Stimulated activated CD8-positive, alpha-beta memory T cell treated with anti-CD3 and anti-CD28 coated beads, Interleukin-15, amount 100 ng/mL, for 1 hour (primary cell): ENCODE measurements around the gene NTSR1.

ENCODE experiments used
- DNase-seq: peaks from one replicate; pipeline ENCODE4 v3.0.0-alpha.2; 2020; ENCODE audit warnings: low read depth

The NTSR1 gene

GRCh38 chr20:62740286-62741141 is 31.9 kb downstream of the NTSR1 start:
- DNase-seq, result peak; percentile 57

DNA sequence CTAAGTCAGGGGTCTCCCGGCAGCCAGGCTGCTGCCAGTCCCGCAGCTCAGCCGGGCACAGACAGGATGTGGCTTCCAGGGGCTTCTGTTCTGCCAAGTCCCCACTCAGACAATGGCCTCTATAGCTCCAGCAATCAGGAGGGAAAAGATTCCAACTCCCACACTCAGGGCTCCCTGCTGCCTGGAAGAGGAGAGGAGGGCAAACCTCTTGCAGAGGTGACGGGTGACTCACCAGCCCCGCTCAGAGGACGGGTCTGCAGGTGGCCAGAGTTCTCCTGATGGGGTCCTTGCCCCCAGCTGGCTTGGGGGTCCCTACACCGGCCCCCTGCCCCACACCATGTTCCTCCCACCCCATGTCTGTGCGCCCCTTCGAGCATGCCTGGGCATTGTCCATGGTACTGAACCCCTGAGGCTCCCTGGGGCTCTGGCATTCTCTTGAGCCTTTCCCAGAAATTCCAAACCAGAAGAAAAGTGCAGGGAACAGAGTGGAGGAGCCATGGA is 32.6 kb downstream of the NTSR1 start:
- DNase-seq, result no peak

GRCh38 chr20:62741701-62742491 is 33.3 kb downstream of the NTSR1 start:
- DNase-seq, result no peak

DNA sequence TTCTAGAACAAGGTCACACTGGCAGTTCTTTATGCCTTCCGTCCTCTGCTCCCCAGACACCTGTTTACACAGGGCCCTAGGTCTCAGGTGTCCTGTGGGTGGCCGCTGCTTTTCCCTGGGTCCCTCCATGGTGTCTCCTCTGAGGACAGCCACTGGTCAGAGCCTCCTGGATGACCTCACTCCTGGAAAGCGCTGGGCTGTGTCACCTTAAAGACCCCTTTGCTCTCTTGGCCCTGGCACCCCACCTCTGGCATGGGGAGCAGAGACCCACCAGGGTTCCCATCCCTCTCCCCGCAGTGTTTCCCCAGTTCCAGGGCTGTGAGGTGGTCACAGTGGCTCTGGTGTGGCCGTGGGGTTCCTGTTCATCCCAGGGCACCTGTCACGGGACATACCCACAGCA is 33.9 kb downstream of the NTSR1 start:
- no peak for DNase-seq

DNA sequence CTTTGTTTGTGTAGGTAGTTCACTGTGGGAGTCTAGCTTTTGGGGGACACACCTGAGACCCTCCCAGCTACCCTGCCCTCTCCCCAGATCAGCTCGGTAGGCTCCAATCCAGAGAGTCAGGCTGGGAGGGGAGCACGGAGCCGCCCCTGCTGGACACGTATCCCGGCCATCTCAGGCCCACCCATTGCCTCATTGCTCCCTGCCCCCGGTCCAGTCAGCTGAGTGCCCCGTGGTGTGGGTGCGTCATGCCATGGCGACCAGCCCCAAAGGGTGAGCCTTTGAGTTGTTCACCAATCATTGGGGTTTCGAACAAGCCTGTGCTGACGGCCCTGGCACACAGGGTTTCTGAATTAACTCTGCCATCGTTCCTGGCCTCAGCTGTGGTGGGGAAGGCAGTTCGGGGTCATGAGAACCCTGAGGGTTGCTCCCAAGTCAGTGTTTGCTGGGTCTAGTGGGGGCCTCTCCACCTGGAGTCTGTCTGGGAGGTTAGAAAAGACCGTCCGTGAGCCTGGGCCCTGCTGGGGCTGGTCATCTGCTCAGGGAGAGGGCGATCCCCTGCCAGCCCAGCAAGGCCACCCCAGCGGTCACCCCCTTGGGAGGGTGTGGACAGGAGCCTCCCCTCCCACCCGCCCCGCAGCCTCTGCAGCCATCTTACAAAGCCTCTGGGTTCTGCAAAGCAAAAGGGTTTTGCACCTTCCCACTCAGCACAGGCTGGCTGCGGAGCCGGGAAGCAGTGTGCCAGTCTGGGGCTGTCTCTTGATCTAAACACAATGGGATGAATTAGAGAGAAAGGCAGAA is 34.5 kb downstream of the NTSR1 start:
- DNase-seq, result no peak

DNA sequence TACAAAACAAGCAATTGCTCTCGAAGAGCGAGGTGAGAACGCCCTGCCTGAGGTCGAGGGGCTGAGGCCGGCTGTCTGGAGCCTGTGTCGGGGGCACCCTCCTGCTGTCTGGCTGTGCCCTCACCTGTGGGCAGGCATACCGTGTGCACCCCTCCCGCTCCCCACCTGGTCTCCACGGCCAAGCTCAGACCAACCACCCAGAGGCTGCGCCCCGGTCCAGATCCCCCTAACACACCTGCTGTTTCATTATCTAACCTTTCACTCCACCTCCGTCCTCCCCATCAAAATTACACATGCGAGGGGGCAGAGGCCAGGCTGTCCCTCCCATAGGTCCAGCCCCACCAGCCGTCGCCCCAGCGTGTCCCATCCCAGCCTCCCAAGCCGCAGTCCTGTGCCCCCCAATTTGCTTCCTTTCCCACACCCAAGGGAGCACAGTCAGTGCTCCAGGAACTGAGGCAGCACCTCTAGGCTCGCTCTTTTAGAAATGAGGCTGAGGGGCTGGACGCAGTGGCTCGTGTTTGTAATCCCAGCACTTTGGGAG is 35.2 kb downstream of the NTSR1 start:
- no peak for DNase-seq

DNA sequence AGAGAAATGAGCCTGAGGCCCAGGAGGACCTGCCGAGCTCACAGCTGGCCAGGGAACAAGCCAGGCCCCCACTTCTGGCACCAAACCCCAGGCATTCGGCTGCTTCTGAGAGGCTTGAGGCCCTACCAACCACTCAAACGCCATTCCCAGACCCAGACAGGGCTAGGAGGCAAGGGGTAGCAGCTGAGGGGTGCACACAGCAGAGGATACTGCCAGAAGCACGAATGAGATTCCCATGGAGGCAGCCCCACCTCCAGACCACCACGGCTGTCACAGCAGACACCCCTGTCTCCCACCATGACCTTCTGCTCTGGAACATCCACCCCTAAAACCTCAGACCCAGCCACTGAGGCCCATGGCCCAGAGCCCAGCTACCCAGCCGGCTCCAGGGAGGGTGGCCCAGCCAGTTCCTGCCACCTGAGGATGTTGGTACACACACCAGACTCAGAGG is 36.1 kb downstream of the NTSR1 start:
- no peak for DNase-seq

DNA sequence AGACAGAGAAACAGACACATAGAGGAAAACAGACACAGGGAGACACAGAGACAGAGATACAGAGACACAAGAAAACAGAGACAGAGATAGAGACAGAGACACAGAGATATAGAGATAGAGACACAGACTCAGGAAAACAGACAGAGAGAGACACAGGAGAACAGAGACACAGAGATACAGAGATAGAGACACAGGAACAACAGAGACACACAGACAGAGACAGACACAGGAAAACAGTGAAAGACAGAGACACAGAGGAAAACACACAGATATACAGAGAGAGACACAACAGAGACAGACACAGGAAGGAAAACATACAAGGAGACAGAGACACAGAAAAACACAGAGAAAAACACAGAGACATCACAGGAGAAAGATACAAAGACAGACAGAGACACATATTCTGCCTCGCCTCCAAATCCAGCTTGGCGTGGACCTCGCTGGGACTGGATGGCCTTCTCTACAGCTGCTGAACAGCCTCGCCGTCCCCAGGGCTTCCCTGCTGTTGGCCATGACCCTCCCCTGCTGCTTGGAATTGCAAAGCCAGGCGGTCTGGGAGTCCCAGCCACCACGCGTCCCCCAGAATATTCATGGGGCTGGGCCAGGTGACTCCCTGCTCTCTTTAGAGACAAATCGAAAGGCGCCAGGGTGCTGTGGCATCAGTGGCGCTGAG is 36.8 kb downstream of the NTSR1 start:
- DNase-seq, result no peak

DNA sequence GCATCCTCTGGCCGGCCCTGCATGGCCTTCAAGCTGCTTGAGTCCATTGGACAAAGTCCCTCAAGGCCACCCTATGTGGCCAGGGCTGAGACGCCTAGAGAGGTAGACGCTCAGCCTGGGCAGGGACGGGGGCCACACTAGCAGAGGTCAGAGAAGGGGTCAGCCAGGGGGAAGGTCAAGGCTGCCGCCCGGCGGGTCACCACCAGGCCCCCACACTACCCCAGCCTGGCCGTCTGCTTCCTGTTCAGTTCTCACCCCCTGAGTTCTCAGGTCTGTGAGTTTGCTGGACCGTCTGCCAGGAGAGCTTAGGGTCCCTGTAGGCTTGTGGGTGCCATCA is 37.3 kb downstream of the NTSR1 start:
- DNase-seq, result no peak

GRCh38 chr20:62748311-62748710 is 39.7 kb downstream of the NTSR1 start:
- no peak for DNase-seq

DNA sequence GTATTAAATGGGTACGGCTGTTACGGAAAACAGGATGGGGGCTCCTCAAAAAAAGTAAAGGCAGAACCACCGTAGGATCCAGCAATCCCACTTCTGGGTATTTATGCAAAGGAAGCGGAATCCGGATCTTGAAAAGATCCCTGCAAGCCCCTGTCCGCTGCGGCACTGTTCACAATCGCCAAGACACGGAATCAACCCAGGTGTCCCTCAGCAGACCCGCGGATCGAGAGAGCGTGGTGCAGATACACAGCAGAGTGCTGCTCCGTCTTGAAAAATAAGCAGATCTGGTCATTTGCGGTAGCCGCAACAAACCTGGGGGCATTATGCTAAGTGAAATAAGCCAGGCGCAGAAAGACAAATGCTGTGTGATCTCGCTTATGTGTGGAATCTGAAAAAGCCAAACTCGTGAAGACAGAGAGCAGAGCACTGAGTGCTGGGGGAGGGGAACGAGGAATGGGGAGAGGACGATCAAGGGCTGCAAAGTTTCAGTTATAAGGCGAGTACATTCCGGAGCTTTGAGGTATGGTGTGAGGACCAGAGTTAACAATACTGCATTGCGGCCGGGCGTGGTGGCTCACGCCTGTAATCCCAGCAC is 41.3 kb downstream of the NTSR1 start:
- DNase-seq, result no peak

DNA sequence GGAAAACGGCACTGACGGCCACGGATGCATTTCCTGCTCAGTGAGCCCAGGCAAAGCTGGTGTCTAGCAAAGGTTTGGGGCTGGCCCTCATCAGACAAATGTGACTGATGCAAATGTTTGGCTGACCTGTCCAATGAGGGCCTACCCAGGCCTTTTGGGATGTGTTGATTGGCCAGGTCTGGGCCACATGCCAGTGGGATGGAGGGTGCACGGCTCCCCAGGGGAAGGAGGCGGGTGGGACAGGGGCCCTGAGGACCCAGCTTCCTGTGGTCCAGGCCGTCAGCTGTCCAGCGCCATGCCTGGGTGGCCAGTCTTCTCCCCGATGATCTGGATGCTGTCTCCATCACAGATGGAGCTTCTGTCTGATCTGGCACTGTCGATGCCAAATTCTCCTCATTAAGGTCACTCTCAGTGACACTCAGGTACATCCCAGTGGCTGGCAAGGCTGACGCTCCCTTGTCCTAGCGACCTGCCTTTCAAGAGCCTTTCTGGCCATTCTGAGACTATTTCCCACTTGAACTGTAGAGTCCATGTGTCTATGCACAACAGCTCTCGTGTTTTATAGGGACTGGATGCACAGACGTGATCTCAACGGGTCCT is 43.0 kb downstream of the NTSR1 start:
- no peak for DNase-seq

DNA sequence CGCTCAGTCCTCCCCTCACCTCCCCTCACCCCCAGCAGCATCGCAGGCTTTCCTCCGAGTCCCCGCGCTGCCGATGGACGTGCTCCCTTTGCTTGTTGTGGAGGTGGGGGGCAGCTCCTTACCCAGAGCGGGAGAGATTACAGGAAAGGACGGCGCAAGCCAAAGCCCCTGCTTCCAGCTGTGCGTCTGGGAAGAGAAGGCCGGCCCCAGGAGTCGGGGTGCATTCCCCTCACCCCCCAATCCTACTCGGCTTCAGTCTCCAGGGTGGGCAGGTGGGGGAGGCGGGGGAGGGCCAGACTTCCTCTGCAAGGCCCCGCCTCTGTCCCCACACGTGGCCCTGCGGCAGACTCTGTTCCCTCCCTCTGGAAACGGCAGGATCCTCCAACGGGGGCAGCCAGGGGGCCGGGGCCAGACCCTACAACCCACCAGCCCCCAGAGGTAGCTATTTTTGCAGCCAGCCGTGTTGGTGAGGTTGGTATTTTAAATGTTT is 43.6 kb downstream of the NTSR1 start:
- DNase-seq, result no peak

GRCh38 chr20:62752671-62753501 is 44.2 kb downstream of the NTSR1 start:
- DNase-seq, result no peak

DNA sequence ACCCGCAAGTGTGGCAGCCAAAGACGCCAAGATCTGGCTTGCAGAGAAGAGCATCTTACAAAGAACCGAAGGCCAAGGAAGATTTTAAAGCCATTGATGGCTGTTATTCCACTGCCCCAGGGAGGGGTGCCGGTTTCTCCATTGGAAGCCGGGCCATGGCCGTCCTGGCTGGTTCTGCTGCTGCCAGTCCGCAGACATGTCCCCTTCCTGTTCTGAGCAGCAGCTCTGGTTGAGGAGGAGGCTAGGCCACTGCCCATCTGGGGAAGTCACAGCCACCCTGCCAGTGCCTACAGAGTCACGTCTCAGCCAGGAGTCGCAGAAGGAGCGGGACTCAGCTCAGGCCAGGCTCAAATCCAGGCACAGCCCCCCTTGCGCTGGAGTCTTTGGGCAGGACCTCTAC is 45.0 kb downstream of the NTSR1 start:
- DNase-seq, result no peak

DNA sequence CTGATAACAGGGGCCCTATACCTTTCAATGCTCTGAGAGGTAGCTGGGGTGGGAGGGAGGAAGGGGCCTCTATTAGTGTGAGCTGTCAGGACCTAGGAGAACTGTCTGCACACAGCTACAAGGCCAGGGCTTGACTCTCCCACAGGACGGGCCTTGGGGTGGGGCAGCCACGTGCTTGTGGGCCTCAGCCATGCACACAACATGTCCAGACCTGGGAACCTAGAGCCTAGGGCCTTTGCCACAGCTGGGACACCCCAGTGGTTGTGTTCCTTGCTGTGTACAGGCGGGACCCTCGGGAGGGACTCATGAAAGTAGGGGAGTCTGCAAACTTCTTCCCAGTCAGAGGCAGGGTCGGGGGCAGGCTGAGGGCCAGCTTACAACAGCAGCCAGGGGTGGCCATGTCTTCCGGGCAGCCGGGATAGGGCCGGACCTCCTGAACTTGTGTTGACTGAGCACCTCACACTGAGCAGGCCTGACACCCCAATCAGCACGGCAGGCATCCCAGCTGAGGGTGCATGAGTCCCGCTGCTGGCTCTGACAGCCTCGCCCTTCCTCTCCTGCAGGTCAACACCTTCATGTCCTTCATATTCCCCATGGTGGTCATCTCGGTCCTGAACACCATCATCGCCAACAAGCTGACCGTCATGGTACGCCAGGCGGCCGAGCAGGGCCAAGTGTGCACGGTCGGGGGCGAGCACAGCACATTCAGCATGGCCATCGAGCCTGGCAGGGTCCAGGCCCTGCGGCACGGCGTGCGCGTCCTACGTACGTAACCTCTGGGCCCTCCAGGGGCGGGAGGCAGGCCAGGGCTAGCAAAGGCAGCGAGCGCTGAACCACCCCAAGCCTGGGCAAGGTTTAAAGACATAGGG is 45.7 kb downstream of the NTSR1 start:
- no peak for DNase-seq

- no peak for DNase-seq
Observed at GRCh38 chr20:62754991-62755356, 46.3 kb downstream of the NTSR1 start.

DNA sequence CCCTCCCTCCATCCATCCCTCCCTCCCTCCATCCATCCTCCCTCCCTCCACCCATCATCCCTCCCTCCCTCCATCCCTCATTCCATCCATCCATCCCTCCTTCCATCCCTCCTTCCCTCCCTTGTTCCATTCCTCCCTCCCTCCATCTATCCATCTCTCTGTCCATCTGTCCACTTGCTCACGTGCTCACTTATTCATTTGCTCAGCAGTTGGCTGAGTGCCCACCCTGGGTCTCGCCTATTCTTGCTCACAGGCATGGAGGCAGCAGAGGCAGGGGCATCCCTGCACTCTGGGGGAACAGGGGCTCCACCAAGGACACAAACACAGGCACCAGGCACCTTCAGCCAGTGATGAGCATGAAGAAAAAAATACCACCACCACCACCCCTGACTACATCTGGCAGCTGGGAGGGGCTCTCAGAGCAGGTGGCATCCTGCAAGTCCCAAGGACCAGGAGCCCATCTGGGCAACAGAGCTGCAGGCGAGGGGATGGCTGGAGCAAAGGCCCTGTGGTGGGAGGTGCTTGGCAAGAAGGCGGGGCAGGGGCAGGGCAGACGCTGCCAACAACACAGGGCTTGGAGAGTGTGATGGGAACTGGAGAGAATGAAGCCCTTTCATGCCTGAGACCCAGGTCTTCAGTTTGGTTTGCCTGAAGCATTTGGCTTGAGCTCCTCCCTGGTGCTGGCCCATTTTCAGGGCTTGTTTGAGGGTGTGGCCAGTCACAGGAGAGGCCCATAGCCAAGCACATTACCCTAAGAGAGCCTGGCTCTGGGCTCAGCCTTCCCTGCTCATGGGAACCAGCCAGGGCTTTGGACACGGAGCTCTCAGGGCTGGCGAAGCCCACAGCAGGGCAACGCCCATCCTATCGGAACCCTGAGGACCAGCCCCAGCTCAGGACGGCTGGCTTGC is 47.4 kb downstream of the NTSR1 start:
- DNase-seq, result no peak
